NCI-H2107 treated with DMSO at 0.1 percent for 48 hours (cell line): Measurements from ENCODE around the gene TBCEL.
"Not testable (repeated sequence)": the region's sequence is repeated elsewhere in the genome, so short reads cannot be mapped to it uniquely, and the experiment has no call there.

Experiments
- DNase-seq: peaks from one replicate; lab custom pipeline; 2025; ENCODE audit not compliant: unreplicated experiment; lab: John Stamatoyannopoulos, UW

Gene TBCEL

DNA sequence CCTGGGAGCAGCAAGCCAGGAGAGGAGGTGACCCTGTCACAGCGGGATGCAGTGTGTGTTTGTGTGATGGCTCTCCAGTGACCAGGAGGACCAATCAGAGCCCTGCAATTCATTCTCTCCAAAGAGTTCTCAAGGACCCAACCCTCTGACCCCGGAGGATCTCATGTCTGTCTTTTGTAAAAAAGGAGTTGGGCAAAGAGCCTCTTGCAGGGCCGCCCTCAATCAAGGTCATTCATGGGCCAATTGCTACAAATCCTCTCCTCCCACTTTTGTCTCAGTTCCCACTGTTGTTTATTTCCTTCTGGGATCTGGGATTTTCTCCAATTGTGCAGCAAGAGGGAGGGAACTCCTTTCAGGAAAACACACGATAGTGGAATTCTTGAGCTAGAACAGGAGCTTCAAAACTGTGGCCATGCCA lies 81.2 kb downstream of the TBCEL start:
- DNase-seq: no peak

DNA sequence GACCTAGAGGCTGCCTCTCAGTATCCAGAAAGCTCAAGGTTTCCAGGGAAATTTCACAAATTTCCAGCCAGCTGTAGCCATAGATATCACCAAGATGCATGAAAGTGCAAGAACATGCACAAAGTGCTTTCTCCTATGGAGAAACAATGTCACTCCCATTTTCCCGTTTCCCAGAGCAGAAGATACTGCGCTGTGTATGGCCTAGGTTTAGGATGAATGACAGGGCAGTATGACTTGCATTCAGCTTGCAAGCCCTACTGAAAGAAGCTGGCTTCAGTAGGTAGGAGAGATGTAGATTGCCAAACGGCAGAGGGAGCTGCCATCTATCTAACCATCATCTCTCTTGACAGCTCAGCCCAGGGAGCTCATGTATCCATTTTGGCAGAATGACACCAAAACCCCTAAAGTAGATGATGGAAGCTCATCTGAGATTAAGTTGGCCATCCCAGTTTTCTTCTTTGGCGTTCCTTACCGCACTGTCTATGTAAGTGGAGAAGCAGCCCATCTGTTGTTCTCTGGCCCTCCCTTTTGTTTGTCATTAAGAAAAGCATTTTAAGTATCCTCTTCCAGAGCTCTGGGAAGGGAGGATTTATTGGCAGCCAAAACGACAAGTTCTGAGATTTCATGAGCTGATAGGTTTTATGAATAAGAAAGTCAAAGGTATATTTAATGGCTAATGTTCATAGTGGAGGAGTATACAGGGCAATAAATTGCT lies 81.7 kb downstream of the TBCEL start:
- no peak for DNase-seq

DNA sequence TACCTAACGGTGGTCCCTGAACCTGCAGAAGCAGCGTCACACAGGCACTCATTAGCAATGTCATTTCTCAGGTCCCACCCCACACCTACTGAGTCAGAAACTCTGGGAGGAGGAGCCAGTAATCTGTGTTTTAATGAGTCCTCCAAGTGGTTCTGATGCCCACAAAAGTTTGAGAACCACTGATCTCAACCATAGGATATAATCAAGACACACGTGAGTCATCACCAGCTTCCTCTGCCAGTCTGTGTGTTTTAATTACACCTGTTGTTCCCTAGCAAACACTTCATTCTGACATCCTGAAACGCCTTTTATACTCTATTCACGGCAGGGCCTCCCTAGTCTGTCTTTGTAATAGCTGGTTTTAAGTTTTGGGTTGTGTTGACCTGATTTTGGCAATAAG lies 82.9 kb downstream of the TBCEL start:
- no peak for DNase-seq

GRCh38 chr11:121108413-121108812 lies 84.5 kb downstream of the TBCEL start:
- DNase-seq: no peak

- DNase-seq: no peak
Observed at GRCh38 chr11:121109471-121109870, 85.6 kb downstream of the TBCEL start.

DNA sequence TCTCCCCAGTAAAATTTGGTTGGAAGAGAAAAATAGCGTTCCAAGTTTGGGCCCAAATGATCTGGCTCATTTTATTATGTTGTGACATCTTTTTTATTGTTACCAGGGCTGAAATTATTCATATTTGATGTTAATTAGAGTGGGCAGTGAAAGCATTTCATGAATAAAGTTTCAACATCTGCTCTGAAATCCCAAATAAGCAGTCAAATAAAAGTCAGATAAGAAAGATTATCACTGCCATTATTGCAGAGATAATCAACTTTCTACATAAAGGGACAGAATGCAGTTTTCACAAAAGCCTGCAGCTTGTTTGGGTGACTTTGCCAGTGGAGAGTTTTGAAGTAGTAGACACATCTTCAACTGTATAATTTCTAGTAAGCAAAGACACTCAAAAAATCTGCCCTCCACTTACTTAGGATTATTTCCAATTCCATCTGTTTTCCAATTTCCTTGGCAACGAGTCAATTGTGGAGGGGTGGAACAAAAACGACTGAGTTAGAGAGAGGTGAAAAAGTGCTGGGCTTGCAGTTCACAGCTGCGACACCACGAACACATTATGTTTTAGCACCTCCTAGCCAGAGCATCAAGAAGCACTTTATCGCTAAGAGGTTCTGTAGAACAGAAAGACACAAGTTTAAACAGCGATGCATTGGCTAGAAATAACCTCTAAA lies 86.1 kb downstream of the TBCEL start:
- no peak for DNase-seq

DNA sequence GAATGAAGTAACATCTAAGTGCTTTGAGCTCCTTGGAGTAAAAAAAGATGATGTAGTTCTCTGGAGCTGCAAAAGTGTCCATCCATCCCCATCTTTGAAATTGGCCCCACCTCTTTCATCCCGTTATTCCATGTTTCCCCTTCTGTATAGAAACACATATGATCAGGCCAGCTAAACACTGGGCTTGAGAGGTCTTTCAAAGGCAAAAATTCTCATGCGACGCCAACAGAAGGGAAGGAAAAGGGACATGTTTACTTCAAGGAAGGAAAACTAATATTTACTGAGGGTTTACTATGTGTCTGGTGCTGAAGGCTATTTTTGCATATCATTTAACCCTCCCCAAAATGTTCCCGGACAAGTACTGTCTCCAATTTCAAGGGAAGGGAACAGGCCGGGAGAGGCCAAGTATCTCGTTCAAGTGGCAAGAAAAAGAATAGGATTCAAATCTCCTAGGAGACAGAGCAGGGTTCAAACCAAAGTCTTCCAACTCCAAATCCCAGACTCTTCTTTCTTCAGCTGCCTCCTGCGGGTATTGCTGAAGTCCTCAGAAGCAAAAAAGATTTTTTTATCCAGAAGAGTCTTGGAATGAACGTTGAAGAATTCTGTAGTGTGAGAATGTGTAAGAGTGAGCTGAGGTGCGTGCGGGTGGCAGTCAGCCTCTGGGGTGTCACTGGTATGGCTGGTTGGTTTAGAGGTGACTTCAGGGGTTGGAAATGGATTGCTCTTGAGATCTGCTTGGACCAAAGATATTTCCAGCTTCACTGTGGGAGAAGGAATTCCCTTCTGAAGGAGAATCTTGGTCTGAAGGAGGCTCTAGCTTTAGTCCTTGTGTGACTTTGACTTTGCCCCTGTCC lies 87.2 kb downstream of the TBCEL start:
- no peak for DNase-seq

GRCh38 chr11:121112498-121113455 lies 88.9 kb downstream of the TBCEL start:
- DNase-seq: peak; percentile 65

DNA sequence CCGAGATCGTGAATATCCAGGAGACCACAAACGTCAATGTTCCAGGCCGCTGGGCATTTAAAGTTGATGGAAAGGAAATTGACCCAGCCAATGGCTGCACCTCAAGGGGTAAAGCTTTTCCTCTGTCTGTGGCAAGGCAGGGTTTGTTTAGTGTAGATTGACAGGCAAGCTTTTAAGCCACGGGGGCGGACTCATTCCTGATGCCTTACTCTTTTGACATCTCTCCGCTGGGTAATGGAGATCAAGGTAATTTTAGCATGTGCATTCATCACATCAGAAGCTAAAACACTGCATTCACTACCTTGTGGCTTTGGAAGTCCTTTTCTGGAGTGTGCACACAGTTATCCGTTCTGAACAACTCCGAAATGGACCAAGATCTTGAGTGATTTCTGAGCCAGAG lies 89.7 kb downstream of the TBCEL start:
- no peak for DNase-seq

GRCh38 chr11:121115024-121115423 lies 91.1 kb downstream of the TBCEL start:
- DNase-seq: not testable (repeated sequence)

GRCh38 chr11:121117788-121118187 lies 93.9 kb downstream of the TBCEL start:
- no peak for DNase-seq

DNA sequence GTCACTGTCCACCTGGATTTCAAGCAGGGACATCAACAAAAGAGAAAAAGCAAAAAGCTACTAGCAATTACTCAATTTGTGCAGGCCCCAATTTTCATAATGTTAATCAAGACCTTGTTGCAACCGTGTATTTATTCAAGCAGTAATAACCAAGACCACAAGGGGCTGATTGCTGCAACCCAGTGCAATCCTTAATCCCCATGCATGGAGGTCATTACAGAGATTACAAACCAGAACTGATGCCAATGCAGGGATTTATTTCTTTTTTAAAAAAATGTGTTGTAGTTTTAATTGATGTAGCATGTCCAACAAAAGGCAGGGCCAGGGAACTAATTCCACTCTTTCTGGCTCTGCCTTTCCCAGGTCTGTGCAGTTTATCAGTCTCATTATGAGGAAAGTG lies 95.5 kb downstream of the TBCEL start:
- no peak for DNase-seq

GRCh38 chr11:121122328-121122727 lies 98.4 kb downstream of the TBCEL start:
- no peak for DNase-seq

DNA sequence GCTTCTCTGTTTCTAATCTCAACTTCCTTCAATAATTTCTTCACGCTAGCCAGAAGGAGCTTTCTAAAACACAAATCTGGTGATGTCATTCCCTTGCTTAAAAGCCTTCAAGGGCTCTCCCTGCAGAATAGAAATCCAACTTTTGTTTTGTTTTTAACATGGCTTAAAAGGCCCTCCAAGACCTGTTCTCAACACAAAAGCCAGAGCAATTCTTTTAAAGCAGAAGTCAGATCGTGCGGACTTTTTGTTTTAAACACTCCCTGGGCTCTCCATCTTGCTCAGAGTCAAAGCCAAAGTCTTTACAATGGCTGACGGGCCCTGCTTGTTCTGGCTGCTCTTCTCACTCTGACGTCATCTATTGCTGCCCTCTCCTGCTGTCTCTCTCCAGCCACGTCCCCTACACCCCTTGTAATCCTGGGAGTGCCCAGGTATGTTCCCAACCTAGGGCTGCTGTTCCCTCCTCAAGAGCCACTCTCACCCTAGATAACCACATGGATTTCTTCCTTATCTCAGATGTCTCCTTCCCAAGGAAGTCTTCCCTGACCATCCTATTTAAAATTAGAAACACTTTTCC lies 99.7 kb downstream of the TBCEL start:
- DNase-seq: no peak

DNA sequence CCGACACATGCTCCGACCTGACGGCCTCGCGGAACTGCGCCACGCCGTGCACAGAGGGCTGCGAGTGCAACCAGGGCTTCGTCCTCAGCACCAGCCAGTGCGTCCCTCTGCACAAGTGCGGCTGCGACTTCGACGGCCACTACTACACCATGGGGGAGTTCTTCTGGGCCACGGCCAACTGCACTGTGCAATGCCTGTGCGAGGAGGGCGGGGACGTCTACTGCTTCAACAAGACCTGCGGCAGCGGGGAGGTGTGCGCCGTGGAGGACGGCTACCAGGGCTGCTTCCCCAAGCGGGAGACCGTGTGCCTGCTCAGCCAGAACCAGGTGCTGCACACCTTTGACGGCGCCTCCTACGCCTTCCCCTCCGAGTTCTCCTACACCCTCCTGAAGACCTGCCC lies 103.9 kb downstream of the TBCEL start:
- no peak for DNase-seq

GRCh38 chr11:121129362-121130340 lies 105.7 kb downstream of the TBCEL start:
- DNase-seq: no peak

DNA sequence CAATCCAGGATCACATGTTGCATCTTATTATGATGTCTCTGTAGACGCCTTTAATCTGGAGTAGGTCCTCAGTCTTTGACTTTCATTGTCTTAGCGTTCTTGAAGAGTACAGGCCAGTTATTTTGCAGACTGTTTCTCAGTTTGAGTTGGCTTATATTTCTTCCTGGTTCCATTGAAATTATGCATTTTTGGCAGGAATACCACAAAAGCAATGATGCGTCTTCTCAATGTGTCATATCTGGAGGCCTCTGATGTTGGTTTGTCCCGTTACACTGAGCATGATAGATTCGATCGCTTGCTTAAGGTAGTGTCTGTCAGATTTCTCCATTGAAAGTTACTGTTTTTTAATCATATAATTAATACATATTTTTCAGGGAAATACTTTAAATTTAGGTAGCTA lies 107.8 kb downstream of the TBCEL start:
- DNase-seq: no peak

DNA sequence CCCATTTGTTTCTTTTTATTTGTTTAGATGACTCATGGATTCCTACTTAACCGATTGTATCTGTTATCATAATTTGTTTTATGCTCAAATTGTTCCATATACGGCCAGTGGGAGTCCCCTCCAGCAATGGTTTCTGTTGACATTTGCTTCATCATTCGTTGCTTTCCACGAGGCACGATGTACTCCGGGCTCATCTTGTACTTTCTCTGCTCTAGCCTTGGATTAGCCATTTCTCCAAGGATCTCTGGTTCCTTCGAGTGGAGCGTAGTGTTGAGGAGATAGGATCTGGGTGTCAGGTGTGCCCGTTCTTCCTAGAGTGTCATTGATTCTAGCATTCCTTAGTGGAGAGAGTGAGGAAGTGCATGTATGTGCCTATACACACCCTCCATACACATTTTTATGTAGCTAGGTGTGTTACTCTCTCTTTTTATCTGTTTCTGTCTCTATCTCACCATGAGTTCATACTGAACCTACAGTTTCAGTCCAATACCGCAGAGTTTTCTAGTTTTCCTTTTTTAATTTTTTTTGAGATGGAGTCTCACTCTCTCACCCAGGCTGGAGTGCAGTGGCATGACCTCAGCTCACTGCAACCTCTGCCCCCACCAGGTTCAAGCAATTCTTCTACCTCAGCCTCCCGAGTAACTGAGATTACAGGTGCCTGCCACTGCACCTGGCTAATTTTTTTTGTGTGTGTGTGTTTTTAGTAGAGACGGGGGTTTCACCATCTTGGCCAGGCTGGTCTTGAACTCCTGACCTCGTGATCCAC lies 108.5 kb downstream of the TBCEL start:
- no peak for DNase-seq
